Stomach (tissue), 4 donors: ENCODE measurements around the gene BCL2.

Experiments
- CTCF ChIP-seq, 7 experiments: fragments of 450-650 bp in 4 of 7; fragments of 200-600 bp in 3 of 7; sonication (generic) in 3 of 7; IDR thresholded peaks; one replicate each; pipeline ENCODE4 v1.5.1; 2016 to 2019; ENCODE audit warnings: antibody characterized with exemption in 7 of 7, control low read depth in 2 of 7, mild to moderate bottlenecking in 1 of 7
- EP300 ChIP-seq: sonication (generic); formaldehyde crosslinking; IDR thresholded peaks from one replicate; pipeline ENCODE4 v1.6.1; 2017; ENCODE audit warnings: antibody characterized with exemption
- POLR2AphosphoS5 ChIP-seq, 3 donors: sonication (generic); formaldehyde crosslinking; IDR thresholded peaks; one replicate each; pipeline ENCODE4 v1.6.1; 2016; ENCODE audit warnings: antibody characterized with exemption in 3 of 3

GRCh38 chr18:63152791-63153190, 166.8 kb downstream of the BCL2 start:
- TF ChIP-seq EP300 (no peak), POLR2AphosphoS5 (IDR thresholded peaks at IDR 0.05) (no peak), CTCF (IDR thresholded peaks at IDR 0.05) (no peak)
